Esophagus squamous epithelium (tissue), 4 donors: ENCODE data around the gene GRIN1.

Source experiments
- CTCF ChIP-seq, 6 experiments: fragments of 450-650 bp in 4 of 6; fragments of 200-600 bp in 2 of 6; sonication (generic) in 2 of 6; IDR thresholded peaks; one replicate each; pipeline ENCODE4 v1.5.1; 2016 to 2019; ENCODE audit warnings: antibody characterized with exemption in 6 of 6, mild to moderate bottlenecking in 4 of 6, moderate library complexity in 4 of 6
- POLR2A ChIP-seq, 4 donors: fragments of 450-650 bp; IDR thresholded peaks; one replicate each; pipeline ENCODE4 v1.6.1; 2017; ENCODE audit warnings: antibody characterized with exemption in 4 of 4, mild to moderate bottlenecking in 4 of 4, moderate library complexity in 3 of 4

- TF ChIP-seq CTCF (IDR thresholded peaks at IDR 0.05) (no peak), POLR2A (IDR thresholded peaks at IDR 0.05) (no peak)
Observed at GRCh38 chr9:137113385-137114159, 25.4 kb upstream of the GRIN1 start.
